GM21447 (cell line): Measurements from ENCODE around the gene FTSJ1.
"Not testable (repeated sequence)": the region's sequence is repeated elsewhere in the genome, so short reads cannot be mapped to it uniquely, and the experiment has no call there.

Source experiments
- ATAC-seq: cut with Tn5 transposase; IDR thresholded peaks from one replicate; pipeline ENCODE4 v1.9.1; 2021; ENCODE audit not compliant: unreplicated experiment

Gene FTSJ1

DNA sequence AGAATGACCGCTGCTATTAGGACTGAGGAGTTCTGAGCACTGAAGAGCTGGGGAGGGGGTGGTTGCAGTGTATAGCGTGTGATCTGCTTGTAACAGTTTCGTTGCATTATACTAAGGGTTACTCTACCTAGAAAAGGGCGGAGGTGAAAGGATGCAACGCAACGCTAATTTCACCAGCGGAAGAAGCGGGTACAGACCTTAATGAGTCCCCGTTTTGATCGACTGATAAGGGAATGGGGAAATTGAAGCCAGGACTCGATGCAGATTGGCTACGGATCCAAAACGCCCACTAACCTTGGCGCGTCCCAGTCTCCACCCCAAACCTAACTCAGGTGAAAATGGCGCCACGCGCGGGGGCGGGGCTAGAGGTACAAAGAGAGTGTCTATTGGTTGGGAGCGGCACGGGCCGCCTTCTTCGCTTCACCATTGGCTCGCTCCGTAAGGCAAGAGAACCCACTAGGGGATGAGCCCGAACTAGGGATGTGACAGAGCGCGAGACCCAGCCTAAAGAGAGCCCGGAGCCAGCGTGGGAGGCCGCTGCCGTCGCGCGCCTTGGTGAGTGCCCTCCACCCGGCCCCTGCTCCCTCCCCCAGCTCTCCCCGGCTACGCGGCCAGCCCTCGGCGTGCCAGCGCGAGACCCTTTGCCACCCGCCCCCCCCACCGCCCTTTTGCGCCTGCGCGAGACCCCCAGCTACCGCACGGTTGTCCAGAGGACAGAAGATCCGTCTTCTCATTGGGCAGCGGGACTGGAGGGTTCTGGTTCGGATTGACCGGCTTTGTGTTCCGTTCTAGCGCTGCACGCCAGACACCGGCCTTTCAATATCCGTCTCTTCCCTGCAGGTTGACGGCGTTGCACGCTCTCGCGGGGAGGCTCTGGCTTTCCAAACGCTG lies 45.6 kb downstream of the FTSJ1 start, which contains the start of gene EBP:
Gene EBP, plus strand, starts transcription at position 456 of the 891 bp plus-strand sequence. CDS start 1,964 bp downstream, outside the sequence.
- ATAC-seq, result peak; percentile 98

DNA sequence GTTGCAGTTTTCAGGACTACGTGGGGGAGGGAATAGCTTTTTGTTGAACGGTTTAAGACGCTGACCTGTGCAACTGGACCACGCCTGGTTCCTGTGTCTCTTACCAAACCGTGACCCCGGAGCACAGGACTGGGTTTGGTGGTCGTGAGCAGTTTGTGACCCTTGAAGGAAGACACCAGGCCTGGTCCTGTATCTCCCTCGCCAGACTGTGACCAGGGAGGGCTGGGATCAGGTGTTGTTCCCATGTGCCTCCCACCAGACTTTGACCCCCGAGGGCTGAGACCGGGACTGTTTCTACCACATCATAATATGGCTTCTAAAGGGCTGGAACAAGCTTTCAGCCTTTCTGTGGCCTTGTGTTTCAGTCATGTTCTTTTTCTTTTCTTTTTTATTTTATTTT lies 46.3 kb downstream of the FTSJ1 start:
- ATAC-seq, result no peak

DNA sequence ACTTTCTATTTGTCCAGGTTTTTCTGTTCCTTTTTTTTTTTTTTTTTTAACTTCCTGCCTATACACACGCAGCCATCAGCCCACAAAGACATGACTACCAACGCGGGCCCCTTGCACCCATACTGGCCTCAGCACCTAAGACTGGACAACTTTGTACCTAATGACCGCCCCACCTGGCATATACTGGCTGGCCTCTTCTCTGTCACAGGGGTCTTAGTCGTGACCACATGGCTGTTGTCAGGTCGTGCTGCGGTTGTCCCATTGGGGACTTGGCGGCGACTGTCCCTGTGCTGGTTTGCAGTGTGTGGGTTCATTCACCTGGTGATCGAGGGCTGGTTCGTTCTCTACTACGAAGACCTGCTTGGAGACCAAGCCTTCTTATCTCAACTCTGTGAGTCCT lies 47.7 kb downstream of the FTSJ1 start:
- no peak for ATAC-seq

DNA sequence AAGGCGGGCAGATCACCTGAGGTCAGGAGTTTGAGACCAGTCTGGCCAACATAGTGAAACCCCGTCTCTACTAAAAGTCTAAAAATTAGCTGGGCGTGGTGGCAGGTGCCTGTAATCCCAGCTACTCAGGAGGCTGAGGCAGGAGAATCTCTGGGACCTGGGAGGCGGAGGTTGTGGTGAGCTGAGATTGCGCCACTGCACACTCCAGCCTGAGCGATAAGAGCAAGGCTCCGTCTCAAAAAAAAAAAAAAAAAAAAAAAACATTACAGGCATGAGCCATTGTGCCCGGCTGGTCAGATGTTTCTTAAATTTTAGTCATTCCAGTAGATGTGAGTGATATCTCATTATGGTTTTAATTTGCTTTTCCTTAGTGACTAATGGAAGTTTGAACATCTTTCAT lies 49.9 kb downstream of the FTSJ1 start:
- not testable (repeated sequence) for ATAC-seq

DNA sequence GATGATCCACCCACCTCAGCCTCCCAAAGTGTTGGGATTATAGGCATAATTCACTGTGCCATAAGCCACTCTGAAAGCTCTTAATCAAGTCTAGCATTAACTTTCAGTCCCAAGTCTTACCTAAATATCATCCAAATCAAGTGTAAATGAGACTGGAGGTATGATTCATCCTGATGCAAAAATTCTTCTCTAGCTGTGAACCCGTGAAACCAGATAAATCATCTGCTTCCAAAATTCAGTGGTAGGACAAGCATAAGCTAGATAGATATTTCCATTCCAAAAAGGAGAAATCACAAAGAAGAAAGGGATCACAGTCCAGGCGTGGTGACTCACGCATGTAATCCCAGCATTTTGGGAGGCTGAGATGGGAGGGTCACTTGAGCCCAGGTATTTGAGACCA lies 54.7 kb downstream of the FTSJ1 start:
- no peak for ATAC-seq

DNA sequence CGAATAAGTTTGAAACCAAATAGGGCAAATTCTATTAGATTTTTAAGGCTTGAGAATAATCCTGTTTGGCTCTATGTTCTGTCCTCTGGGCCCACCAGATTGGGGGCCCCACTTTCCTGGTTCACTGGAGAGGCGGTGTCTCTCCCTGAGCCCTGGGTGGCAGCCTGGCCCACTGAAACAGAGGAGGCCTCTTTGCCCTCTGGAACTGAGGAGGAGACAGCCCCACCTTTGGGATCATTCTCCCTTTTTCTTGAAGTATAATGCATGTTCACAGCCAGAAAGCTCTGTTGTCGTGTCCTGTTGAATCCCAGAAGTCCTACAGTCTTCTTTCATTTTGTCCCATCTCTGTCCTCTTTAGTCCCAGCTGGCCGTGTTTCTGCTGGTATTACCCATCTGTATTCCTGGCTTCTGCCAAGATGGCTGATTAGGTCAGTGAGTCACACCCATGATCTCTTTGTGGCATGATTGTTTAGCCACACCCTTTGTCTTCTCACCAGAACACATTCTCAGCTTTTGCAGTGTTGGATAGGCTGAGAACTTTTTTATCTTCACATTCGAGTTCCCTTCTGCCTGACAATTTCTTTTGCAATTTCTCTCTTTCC lies 55.5 kb downstream of the FTSJ1 start:
- ATAC-seq, result no peak

DNA sequence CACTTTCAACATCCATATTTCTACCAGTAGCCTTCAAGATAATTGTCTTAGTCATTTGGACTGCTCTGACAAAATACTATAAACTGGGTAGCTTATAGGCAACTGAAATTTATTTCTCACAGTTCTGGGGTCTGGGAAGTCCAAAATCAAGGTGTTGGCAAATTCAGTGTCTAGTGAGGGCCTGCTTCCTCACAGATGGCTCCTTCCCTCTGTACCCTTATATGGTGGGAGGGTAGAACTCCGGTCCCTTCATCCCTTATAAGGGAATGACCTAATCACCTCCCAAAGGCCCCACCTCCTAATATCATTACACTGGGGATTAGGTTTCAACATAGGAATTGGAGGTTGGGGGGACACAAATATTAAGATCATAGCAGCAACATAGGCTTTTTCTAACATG lies 56.2 kb downstream of the FTSJ1 start:
- no peak for ATAC-seq

DNA sequence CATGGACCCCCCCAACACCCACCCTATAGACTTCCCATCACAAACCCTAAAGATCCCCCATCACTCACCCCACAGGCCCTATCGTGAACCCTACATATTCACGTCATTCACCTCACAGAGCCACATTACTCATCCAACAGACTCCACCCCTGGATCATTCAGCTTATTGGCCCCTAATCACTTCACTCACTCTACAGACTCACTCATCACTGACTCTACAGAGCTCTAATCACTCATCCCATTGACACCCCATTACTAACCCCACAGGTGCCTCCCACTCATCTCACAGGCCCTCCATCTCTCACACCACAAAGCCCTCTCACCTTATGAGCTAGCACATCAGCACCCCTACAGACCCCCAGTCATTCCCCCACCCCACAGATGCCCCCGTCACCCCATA lies 57.2 kb downstream of the FTSJ1 start:
- no peak for ATAC-seq
